ACC112 (cell line): ENCODE data around the gene PIAS4.
"Not testable (repeated sequence)": the region's sequence is repeated elsewhere in the genome, so short reads cannot be mapped to it uniquely, and the experiment has no call there.

Source experiments
- H2AFZ ChIP-seq: fragments of 200-600 bp; sonication (generic); one replicate; pipeline ENCODE4 v1.6.0; 2017; ENCODE audit warnings: antibody characterized with exemption, low read length; ENCODE audit not compliant: unreplicated experiment
- H3K27ac ChIP-seq: fragments of 200-600 bp; sonication (generic); 2 replicates; pipeline ENCODE4 v1.5.1; 2014; ENCODE audit warnings: low read depth, mild to moderate bottlenecking, antibody characterized with exemption, low read length, moderate library complexity
- H3K27me3 ChIP-seq: fragments of 200-600 bp; sonication (generic); 2 replicates; pipeline ENCODE4 v1.6.1; 2014; ENCODE audit warnings: mild to moderate bottlenecking, antibody characterized with exemption, low read length, moderate library complexity, mixed read lengths; ENCODE audit not compliant: insufficient read depth
- H3K36me3 ChIP-seq: fragments of 200-600 bp; sonication (generic); 2 replicates; pipeline ENCODE4 v1.6.1; 2016; ENCODE audit warnings: mild to moderate bottlenecking, antibody characterized with exemption, low read length, moderate library complexity, mixed read lengths; ENCODE audit not compliant: insufficient read depth
- H3K4me1 ChIP-seq: fragments of 200-600 bp; sonication (generic); one replicate; pipeline ENCODE4 v1.6.1; 2016; ENCODE audit warnings: low read length, mixed read lengths; ENCODE audit not compliant: insufficient read depth, unreplicated experiment, control insufficient read depth
- H3K4me3 ChIP-seq: fragments of 200-600 bp; sonication (generic); 2 replicates; pipeline ENCODE4 v1.5.1; 2014; ENCODE audit warnings: mild to moderate bottlenecking, low read depth, low read length
- H3K79me2 ChIP-seq: fragments of 200-600 bp; sonication (generic); one replicate; pipeline ENCODE4 v1.6.0; 2016; ENCODE audit warnings: low read length; ENCODE audit not compliant: control insufficient read depth, unreplicated experiment, insufficient read depth

Gene PIAS4

GRCh38 chr19:4007836-4008539, 452 bp downstream of the PIAS4 start:
- peak overlapping the region; percentile 38 for H2AFZ ChIP-seq
- no peak overlapping the region for H3K27ac ChIP-seq
- H3K27me3 ChIP-seq = no peaks in the 10 kb centered on the region
- peak overlapping the region; percentile 91 for H3K4me3 ChIP-seq
- H3K36me3 ChIP-seq = no peaks in the 10 kb centered on the region
- H3K4me1 ChIP-seq = peaks cover 8% of the 10 kb centered on the region
- peaks cover 36% of the 10 kb centered on the region for H3K79me2 ChIP-seq

DNA sequence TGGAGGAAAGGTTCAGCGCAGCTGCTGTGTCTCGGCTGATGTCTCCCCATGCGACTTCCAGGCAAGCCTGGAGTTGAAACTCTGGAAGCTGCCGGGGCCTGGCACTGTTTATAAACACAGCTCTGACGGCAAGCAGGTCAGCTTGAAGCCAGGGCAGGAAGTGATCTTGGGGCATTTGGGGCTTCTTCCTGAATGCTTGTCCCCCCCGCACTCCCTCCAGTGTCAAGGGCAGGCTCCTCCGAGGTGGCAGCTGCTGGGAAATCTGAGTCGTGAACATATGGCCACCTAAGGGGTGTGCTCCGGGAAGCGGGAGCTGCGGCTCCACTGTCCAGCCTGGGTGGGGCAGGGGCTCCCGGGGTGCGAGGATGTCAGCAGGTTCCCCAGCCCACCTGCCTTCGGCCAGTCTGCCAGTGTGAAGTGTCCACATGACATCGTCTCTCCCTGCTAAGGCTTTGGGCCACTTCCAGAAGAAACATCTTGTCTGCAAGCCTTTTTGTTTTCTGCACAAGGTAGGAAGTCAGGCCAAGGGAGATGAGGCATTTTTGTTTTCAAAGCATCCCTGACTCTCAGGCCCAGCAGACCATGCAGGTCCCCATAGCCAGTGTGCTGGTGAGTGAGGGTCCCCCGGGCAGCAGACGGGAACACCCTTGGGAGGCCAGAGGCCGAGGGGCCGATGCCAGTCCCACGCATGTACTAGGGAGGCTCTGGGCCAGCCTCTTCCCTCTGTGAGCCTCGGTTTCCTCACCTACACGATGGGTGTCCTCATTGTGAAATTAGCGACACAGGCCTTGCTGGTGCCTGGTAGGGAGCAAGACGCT, 2.7 kb downstream of the PIAS4 start:
- no peaks in the 10 kb centered on the region for H3K27me3 ChIP-seq
- H3K79me2 ChIP-seq = peaks cover 36% of the 10 kb centered on the region
- H3K36me3 ChIP-seq = no peaks in the 10 kb centered on the region
- peaks cover 8% of the 10 kb centered on the region for H3K4me1 ChIP-seq
- H3K27ac ChIP-seq = no peak overlapping the region
- H3K4me3 ChIP-seq = no peak overlapping the region
- H2AFZ ChIP-seq = no peak overlapping the region

- H3K27me3 ChIP-seq = no peaks in the 10 kb centered on the region
- peaks cover 8% of the 10 kb centered on the region for H3K4me1 ChIP-seq
- peaks cover 36% of the 10 kb centered on the region for H3K79me2 ChIP-seq
- H2AFZ ChIP-seq = no peak overlapping the region
- H3K36me3 ChIP-seq = no peaks in the 10 kb centered on the region
- no peak overlapping the region for H3K27ac ChIP-seq
- no peak overlapping the region for H3K4me3 ChIP-seq
Observed at GRCh38 chr19:4010808-4011110, 3.2 kb downstream of the PIAS4 start.

- H3K4me1 ChIP-seq, H3K27me3 ChIP-seq, H3K4me3 ChIP-seq, H3K27ac ChIP-seq, H3K36me3 ChIP-seq, H2AFZ ChIP-seq: not testable (repeated sequence)
- peaks cover 39% of the 10 kb centered on the region for H3K79me2 ChIP-seq
Observed at GRCh38 chr19:4011430-4011829, 3.9 kb downstream of the PIAS4 start.

DNA sequence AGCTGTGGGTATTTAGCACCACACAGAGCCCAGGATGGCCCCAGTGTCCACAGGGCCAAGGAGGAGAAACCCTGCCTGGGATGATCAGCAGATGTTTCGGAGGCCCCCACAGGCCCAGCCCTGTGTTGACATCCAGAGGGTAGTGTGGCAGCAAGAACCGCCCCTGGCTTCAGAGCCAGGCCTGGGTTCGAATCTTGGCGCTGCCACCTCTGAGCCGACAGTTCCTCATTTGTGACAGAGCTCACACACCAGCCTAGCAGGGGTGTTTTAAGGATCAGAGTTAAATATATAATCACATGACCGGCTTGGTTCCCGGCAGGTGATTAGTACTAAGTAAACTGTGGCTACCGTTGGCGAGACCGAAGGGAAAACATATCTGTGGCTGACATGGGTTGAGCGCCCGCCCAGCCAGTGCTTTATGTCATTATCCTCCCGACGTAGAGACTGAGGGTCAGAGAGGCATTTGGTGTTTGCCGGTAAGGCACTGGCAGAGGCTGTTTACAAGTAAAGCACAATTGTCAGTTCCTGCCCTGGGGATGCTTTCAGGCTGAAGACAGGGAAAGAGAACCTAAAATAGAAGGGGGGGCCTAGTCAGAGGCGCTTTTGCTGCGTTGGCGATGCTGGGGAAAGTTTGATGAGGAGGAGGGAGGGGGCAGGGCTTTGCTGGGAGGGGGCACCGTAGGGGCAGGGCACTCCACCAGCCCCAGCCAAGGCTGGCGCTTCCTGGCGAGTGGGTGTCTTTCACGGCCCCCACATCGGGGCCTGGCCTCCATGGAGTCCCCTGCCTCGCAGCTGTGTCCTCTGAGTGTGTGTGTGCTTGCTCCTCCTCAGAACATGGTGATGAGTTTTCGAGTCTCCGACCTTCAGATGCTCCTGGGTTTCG, 4.8 kb downstream of the PIAS4 start:
- H3K27me3 ChIP-seq = no peaks in the 10 kb centered on the region
- peaks cover 8% of the 10 kb centered on the region for H3K4me1 ChIP-seq
- H3K4me3 ChIP-seq = no peak overlapping the region
- no peaks in the 10 kb centered on the region for H3K36me3 ChIP-seq
- no peak overlapping the region for H3K27ac ChIP-seq
- peaks cover 39% of the 10 kb centered on the region for H3K79me2 ChIP-seq
- no peak overlapping the region for H2AFZ ChIP-seq

DNA sequence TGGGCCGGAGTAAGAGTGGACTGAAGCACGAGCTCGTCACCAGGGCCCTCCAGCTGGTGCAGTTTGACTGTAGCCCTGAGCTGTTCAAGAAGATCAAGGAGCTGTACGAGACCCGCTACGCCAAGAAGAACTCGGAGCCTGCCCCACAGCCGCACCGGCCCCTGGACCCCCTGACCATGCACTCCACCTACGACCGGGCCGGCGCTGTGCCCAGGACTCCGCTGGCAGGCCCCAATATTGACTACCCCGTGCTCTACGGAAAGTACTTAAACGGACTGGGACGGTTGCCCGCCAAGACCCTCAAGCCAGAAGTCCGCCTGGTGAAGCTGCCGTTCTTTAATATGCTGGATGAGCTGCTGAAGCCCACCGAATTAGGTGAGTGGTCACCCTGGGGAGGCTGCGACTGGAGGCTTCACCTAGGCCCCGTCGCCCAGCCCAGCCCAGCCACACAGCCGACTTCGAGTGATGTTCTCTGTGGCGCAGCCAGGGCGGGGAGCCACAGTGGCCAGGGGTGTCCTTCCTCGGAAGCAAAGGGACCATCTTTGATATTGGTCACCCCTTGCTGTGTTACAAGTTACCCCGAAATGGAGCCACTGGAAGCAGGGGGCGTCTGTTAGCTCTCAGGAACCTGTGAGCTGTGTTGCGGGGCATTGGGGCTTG, 5.6 kb downstream of the PIAS4 start:
- Histone ChIP-seq H3K79me2 (peaks cover 35% of the 10 kb centered on the region), H3K4me3 (no peak overlapping the region), H3K27ac (no peak overlapping the region), H3K27me3 (no peaks in the 10 kb centered on the region), H2AFZ (no peak overlapping the region), H3K36me3 (no peaks in the 10 kb centered on the region), H3K4me1 (peaks cover 8% of the 10 kb centered on the region)

GRCh38 chr19:4013886-4014540, 6.5 kb downstream of the PIAS4 start:
- Histone ChIP-seq H3K36me3 (no peaks in the 10 kb centered on the region), H3K4me3 (no peak overlapping the region), H3K4me1 (peaks cover 5% of the 10 kb centered on the region), H3K79me2 (peaks cover 26% of the 10 kb centered on the region), H2AFZ (no peak overlapping the region), H3K27ac (no peak overlapping the region), H3K27me3 (no peaks in the 10 kb centered on the region)

DNA sequence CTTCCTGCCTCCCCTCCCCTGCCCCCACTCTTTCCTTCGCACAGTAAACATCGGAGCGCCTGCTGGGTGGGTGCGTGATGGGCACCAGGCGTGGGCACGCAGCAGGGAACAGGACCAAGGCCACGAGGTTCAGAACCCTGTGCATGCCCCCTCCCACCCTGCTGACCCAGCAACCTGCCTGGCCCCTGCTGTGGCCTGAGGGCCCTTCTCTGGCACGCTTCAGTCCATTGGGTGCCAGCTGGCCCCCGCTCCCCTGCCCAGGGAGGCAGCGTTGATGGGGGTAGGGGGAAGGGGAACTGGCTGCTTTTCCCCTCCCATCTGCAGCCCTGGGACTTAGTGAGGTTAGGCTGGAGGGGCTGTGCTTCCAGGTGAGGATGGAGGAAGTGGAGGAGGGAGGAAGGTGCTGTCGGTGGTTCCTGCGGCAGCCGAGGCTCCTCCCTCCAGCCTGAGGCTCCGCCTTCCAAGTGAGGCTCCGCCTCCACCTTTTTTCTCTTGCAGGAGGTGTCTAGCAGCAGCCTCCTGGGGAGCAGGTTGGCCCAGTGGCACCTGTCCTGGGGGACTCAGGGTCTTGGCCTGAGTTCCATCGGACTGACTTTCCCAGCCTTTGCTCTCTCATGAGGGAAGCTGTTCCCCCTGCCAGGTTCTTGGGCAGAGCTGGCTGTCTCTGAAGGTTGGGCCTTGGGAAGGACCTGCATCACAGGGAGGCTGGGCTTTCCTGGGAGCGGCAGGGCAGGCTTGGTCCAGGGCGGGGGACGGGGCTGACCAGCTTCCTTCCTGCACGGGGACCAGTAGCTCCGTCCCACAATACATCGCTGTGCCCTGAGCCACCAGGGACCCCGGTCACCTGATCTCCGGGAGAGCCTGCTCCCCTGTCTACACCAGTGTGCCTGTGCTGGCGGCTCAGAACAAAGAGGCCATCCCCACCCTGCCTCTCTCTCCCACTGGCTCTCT, 7.3 kb downstream of the PIAS4 start:
- no peaks in the 10 kb centered on the region for H3K4me1 ChIP-seq
- peaks cover 18% of the 10 kb centered on the region for H3K79me2 ChIP-seq
- H3K4me3 ChIP-seq = no peak overlapping the region
- no peaks in the 10 kb centered on the region for H3K27me3 ChIP-seq
- no peaks in the 10 kb centered on the region for H3K36me3 ChIP-seq
- H2AFZ ChIP-seq = no peak overlapping the region
- no peak overlapping the region for H3K27ac ChIP-seq

DNA sequence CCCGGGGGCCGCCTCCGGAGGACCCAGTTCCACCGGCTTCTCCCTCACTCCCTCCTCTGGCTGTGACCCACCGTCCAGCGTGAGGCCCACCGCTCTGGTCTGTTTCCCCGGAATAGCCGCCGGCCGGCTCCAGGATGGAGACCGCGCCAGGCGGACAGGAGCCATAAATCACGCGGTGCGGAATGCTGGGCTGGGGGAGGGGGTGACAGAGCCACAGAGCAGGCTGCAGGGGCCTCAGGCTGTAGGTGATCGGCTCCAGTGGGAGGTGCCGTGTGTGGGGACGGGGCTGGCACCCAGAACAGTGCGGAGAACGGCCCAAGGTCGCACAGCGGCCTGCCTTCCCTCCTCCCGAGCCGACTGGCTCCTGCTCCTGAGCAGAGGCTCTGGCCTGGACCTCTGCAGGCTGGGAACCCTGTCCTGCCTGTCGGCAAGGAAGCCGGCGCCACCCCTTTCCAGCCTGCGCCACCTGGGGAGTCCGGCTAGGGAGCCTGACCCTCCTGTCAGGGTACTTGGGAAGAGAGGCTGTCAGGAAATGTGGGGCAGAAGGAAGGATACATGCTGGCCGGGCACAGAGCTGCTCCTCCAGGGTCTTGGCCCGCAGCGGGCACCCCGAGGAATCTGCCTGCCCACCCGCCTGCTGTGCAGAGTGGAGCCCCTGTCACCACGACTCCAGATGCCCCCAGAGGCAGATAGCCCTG, 8.3 kb downstream of the PIAS4 start:
- Histone ChIP-seq H3K27ac (no peak overlapping the region), H2AFZ (no peak overlapping the region), H3K4me1 (no peaks in the 10 kb centered on the region), H3K27me3 (no peaks in the 10 kb centered on the region), H3K79me2 (peaks cover 9% of the 10 kb centered on the region), H3K36me3 (no peaks in the 10 kb centered on the region), H3K4me3 (no peak overlapping the region)
